Ramos (cell line): ENCODE data around the gene GABBR2.
"Not testable (repeated sequence)": the region's sequence is repeated elsewhere in the genome, so short reads cannot be mapped to it uniquely, and the experiment has no call there.

Experiments
- in situ Hi-C: fragments of 300-500 bp; cut with MboI; formaldehyde crosslinking; loops from one replicate; pipeline ENCODE4 v1.14.3; 2022; ENCODE audit warnings: low sequenced_read_pairs; ENCODE audit not compliant: unreplicated experiment

The GABBR2 gene

DNA sequence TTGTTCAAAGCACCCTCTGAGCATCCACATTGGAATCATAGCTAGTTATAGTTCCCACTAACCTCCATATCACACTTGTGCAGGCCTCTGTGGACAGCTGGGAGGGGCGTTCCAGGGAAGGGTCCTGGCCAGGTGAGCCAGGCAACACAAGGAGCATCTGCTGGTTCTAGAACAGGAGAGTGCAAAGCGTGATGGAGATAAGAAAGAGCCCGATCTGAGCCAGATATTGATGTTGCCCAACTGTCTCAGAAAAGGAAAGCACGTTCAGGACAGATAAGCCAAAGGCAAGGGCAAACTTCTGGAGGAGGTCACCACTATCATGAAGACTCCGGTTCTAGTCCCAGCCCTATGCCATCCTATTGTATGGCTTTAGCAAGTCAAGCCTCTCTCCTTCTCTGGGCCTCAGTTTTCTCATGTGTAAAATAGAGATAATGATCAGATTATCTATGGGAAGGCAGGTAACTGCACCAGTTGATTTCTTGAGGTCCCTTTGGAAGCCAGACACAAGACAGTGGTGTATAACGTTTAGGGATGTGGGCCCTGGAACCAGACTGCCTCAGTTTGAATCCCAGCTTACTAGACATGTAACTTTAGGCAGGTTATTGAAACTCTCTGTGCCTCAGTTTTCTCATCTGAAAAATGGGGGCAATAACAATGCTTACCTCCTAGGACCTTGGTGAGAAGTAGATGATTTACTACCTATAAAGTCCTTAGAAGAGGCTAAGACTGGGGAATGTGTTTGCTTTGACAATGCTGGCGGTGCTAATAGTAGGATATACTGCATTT lies 19.8 kb downstream of the GABBR2 start:
- in situ Hi-C loops = loop anchor here (10.0 kb wide), 1 partner anchor 56 kb away; no protein-coding TSS in a partner anchor

DNA sequence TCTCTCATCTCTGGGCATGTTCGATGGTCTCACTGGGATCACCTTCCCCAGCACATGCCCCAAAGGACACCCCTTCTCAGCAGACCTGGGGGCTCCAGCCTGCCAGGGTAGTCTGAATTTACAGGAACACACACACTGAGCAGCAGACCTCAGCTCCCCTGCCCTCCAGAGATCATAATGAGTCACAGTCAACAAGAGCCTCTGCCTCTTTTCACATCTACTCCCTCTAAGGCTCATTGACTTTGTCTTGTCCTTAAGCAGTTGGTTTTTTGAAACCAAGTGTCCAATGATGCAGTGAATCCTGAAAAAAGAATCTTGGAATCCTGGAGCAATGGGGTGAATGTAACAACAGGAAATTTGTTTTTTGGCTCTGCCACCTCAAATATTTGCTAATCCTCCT lies 20.8 kb downstream of the GABBR2 start:
- in situ Hi-C loops = loop anchor here (10.0 kb wide), 1 partner anchor 57 kb away; no protein-coding TSS in a partner anchor

GRCh38 chr9:98686961-98687855 lies 21.5 kb downstream of the GABBR2 start:
- in situ Hi-C loops = loop anchor here (10.0 kb wide), 1 partner anchor 58 kb away; no protein-coding TSS in a partner anchor

DNA sequence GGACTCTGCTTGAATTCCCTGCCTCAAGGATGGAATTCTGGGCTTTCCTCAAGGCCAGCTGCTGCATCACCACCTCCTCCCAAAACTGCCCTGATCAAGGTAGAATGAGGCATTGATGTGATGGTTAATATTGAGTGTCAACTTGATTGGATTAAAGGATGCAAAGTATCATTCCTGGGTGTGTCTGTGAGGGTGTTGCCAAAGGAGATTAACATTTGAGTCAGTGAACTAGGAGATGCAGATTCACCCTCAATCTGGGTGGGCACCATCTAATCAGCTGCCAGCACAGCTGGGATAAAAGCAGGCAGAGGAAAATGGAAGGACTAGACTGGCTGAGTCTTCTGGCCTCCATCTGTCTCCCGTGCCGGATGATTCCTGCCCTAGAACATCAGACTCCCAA lies 23.9 kb downstream of the GABBR2 start:
- in situ Hi-C loops = loop anchor here (10.0 kb wide), 1 partner anchor 60 kb away; no protein-coding TSS in a partner anchor

DNA sequence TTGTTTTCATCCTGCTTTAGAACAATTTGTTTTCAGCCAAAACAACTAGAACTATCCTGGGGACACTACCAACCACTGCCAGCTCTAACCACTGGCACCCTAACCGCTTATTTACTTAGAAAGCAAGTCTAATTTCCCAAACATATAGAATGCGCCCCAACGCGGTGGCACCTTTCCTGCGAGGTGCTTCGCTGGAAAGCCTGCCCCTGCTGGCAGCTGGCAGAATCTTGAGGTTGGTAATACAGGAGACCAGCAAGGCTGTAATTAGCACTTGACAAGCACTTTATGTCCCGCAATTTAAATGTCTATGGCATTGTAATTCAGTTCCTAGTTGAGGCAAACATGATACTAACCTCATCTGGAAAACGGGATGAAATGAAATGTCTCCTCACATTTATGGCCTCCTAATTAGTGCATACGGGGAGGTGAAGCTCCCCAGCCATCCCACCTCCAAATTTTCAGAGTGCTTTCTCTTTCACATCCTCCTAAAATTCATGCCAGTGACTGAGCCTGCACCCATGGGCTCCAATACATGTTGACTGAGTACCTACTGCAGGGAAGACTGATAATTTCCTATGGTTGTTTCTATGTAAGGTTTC lies 30.4 kb downstream of the GABBR2 start:
- in situ Hi-C loops = no loop called here

GRCh38 chr9:98673681-98674080 lies 35.1 kb downstream of the GABBR2 start:
- in situ Hi-C loops = no loop called here

DNA sequence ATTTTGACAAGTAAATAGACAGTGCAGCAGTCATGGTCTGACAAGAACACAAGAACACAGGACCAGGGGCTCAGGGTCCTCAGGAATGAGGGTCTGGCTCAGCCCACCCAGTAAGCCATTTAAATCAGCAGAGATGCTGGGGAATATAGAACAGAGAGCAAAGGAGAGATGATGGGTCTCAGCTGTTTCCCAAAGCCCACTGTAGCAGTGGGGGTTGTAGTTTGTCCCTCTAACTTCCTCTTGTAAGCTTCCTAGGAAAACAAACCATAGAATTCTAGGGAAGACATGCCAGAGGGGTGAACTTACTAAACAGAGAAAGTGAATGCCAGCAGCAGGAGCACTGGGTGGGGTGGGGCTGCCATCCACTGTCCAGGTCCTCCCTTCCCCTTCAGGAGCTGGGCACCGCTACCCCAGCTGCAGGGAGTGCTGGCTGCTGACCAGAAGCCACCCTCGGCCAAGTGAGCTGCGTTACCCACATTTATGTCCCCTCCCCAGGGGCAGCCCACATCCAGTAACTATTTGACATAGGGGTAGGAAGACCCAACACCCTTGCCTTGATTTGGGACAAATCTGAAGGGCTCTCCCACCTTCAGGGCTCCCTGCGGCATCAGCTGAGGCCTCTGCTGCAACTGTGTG lies 41.6 kb downstream of the GABBR2 start:
- in situ Hi-C loops = no loop called here

DNA sequence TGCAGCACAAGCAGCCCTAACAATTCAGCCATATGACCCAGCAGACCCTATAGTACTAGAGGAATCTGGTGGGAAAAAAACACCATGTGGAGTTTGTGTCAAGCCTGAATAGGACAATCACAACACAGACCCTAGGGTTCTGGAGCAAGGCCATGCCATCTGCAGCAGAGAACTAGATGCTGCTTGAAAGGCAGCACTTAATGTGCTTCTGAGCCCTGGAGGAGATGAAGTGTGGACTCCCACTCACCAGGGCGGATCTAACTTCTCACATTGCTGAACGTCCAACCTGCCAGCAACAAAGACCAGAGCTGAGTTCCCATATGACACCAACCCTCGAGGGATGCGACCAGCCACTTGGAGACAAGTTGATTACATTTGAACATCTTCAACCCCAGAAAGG lies 43.2 kb downstream of the GABBR2 start:
- in situ Hi-C loops = no loop called here

- in situ Hi-C loops = no loop called here
These were observed 48.2 kb downstream of the GABBR2 start for GRCh38 chr9:98660541-98660940.

- in situ Hi-C loops = no loop called here
These were observed 49.8 kb downstream of the GABBR2 start for GRCh38 chr9:98658951-98659351.

GRCh38 chr9:98657897-98658296 lies 50.8 kb downstream of the GABBR2 start:
- in situ Hi-C loops = no loop called here

DNA sequence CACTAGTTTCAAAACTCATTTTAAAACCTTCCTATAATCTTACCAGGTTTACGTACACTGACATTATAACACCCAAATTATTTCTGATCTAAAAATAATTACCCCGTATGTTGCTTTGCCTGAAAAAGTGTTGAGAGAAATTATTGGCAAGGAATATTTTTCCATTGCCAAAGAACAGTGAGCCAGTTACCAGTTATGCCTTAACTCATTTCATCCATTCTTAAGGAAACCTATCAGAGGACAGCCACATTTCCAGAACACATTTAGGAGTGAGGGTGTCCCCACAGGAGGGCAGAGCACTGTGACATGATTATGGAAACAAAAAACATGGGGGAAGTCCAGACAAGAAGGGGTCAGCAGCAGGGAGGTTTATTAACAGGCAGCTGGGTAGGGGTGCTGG lies 52.2 kb downstream of the GABBR2 start:
- in situ Hi-C loops = no loop called here

- in situ Hi-C loops = not testable (repeated sequence)
These were observed 53.3 kb downstream of the GABBR2 start for GRCh38 chr9:98655428-98655827.

- in situ Hi-C loops = no loop called here
These were observed 54.5 kb downstream of the GABBR2 start for GRCh38 chr9:98654247-98654646.

GRCh38 chr9:98652741-98653140 lies 56.0 kb downstream of the GABBR2 start:
- in situ Hi-C loops = no loop called here

DNA sequence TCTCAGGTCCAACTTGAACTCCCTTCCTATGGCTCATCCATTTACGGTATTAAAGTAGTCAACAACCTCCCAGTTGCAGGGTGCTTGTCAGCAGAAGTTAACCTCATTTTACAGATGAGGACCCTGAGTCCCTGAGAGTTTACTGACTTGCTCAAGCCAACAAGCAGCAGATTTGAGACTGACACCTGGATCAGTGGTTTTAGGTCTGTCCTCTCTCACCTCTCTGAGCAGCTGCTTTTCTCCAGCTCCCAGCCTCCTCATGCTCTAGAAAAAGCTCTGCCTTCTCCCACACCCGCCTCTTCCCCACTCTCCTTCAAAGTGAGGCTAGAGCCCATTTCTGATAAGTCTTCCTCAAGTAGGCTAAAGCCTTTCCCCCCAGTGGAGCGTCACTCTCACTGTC lies 56.4 kb downstream of the GABBR2 start:
- in situ Hi-C loops = no loop called here

DNA sequence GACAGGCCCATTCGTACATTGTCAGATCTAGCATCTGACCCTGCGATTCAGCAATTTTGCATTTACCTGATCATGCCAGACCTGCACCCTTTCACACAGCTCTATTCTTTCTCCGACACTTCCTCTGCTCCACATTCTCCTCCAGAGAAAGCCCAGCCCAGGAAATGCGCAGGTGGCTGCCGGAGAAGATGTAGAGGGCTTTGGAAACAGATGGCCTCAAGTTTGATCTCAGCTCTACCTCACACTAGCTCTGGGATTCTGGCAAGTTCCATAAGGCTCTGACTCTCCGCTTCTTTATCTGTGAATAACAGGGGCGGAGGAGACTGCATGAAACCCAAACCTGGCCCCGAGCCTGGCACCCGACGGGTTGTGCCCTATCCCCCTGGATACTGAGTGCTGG lies 61.5 kb downstream of the GABBR2 start:
- in situ Hi-C loops = no loop called here

- in situ Hi-C loops = no loop called here
These were observed 64.7 kb downstream of the GABBR2 start for GRCh38 chr9:98644011-98644410.

DNA sequence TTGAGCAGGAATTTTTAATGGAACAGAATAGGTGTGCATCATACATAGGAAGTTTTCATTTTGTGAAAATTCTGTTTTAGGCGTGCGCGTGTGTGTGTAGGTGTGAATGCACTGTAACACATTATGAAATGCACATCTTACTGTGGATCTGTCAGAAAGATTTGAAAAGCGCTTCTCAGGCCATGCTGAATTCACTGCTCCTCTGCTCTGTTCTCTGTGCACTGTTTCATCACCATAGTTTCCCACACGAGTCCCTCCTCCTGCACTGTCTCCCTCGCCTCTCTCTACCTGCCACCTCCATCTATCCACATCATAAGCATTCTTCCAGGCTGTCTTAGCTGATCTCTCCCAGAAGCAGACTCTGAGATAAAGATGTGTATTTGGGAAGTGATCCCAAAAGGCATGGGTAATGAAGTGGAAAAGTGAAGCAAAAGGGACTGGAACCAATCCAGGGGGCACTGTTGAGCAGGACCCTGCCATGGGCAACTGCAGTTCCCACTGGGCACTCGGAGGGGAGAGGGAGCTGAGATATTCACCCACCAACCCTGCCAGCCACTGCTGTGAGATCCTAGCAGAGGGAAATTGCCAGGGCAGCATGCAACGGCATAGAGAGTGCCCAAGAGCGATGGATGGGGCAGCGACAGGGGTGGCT lies 65.9 kb downstream of the GABBR2 start:
- in situ Hi-C loops = no loop called here

DNA sequence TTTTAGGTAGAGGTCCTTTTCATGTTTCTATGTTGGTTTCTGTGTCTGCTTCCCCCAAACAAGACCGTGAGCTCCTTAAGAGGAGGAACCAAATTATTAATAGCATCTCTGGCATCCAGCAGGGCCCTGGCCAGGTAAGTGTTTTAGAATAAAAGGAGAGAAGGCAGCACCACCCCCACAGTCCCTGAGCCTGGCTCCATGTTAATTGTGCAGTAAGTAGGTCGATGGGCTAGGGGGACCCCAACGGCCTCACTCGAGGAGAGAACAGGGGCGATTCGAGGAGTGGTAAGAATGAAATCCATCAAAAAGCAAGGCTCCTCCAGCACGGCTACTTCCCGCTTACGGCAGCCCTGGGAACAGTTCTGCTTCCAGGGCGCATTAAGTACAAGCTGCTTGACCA lies 67.0 kb downstream of the GABBR2 start:
- in situ Hi-C loops = no loop called here
